ENCODE measurements around the gene HBE1. TPM values are rescaled to one million over a fixed set of nuclear protein-coding genes. Genes with fewer than 3 reads are reported as not detected.

Gene HBE1
- total and polyA plus RNA-seq, 5 experiments from 2014 or later, result not detected

DNA sequence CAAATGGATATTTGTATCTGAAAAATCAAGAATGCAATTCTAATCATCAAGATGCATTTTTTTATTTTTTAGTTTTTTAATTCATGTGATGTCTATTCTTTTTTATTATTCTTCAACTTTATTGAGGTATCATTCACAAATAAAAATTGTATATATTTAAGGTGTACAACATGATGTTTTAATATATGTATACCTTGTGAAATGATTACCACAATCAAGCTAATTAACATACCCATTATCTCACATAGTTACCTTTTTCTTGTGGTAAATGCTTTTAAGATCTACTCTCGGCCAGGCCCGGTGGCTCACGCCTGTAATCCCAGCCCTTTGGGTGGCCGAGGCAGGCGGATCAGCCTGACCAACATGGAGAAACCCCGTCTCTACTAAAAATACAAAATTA lies 46.6 kb downstream of the HBE1 start:
- Mint-ChIP-seq H3K4me1 (no peaks in the 10 kb centered on the region), H3K27ac (no peak overlapping the region), H3K9me3 (peaks cover 0 to 9% (median 3%) of the 10 kb centered on the region in 9 donors), H3K4me3 (no peak overlapping the region), H3K27me3 (peaks cover 0 to 18% (median 2%) of the 10 kb centered on the region in 5 donors), H3K36me3 (peaks cover 0 to 5% (median 0%) of the 10 kb centered on the region in 3 donors)
- POLR2A ChIA-PET, result no interaction called here
- DNase-seq (no peak), ATAC-seq (no peak)

Other genes with a start within 250 kb of the HBE1 start
- not detected for gene OR52J3, start 223.4 kb downstream of the HBE1 start, total RNA-seq
- gene OR52J3, start 223.4 kb downstream of the HBE1 start, polyA plus RNA-seq, result not detected
- not detected for gene OR52E2, start 210.3 kb downstream of the HBE1 start, total RNA-seq
- gene OR52E2, start 210.3 kb downstream of the HBE1 start, polyA plus RNA-seq, result not detected
- gene OR52E1, start 200.4 kb downstream of the HBE1 start, total RNA-seq, result not detected
- gene OR52E1, start 200.4 kb downstream of the HBE1 start, polyA plus RNA-seq, result not detected
- not detected for gene OR52A5, start 131.6 kb downstream of the HBE1 start, total RNA-seq
- gene OR52A5, start 131.6 kb downstream of the HBE1 start, polyA plus RNA-seq, result not detected
- gene OR52A1, start 115.2 kb downstream of the HBE1 start, total RNA-seq, result not detected
- not detected for gene OR52A1, start 115.2 kb downstream of the HBE1 start, polyA plus RNA-seq
- not detected for gene OR51V1, start 69.3 kb downstream of the HBE1 start, total RNA-seq
- not detected for gene OR51V1, start 69.3 kb downstream of the HBE1 start, polyA plus RNA-seq
- gene HBB, start 42.9 kb downstream of the HBE1 start, total RNA-seq, result not detected
- gene HBB, start 42.9 kb downstream of the HBE1 start, polyA plus RNA-seq, result under 1 TPM in 2 of 3 donors, not detected in 1; 0.88 to 0.89 TPM
- not detected for gene HBD, start 35.5 kb downstream of the HBE1 start, total RNA-seq
- not detected for gene HBD, start 35.5 kb downstream of the HBE1 start, polyA plus RNA-seq
- gene HBG1, start 20.1 kb downstream of the HBE1 start, total RNA-seq, result not detected
- gene HBG1, start 20.1 kb downstream of the HBE1 start, polyA plus RNA-seq, result not detected
- gene HBG2, start 15.2 kb downstream of the HBE1 start, total RNA-seq, result not detected
- gene HBG2, start 15.2 kb downstream of the HBE1 start, polyA plus RNA-seq, result not detected
- not detected for gene OR51B4, start 32.0 kb upstream of the HBE1 start, total RNA-seq
- not detected for gene OR51B4, start 32.0 kb upstream of the HBE1 start, polyA plus RNA-seq
- gene OR51B2, start 54.4 kb upstream of the HBE1 start, total RNA-seq, result not detected
- gene OR51B2, start 54.4 kb upstream of the HBE1 start, polyA plus RNA-seq, result not detected
- gene OR51B5, start 73.6 kb upstream of the HBE1 start, total RNA-seq, result not detected
- not detected for gene OR51B5, start 73.6 kb upstream of the HBE1 start, polyA plus RNA-seq
- gene OR51B6, start 81.6 kb upstream of the HBE1 start, total RNA-seq, result not detected
- not detected for gene OR51B6, start 81.6 kb upstream of the HBE1 start, polyA plus RNA-seq
- gene OR51M1, start 113.9 kb upstream of the HBE1 start, total RNA-seq, result not detected
- not detected for gene OR51M1, start 113.9 kb upstream of the HBE1 start, polyA plus RNA-seq
- not detected for gene OR51Q1, start 152.2 kb upstream of the HBE1 start, total RNA-seq
- not detected for gene OR51Q1, start 152.2 kb upstream of the HBE1 start, polyA plus RNA-seq
- not detected for gene OR51I1, start 171.6 kb upstream of the HBE1 start, total RNA-seq
- not detected for gene OR51I1, start 171.6 kb upstream of the HBE1 start, polyA plus RNA-seq
- gene OR51I2, start 179.4 kb upstream of the HBE1 start, total RNA-seq, result not detected
- not detected for gene OR51I2, start 179.4 kb upstream of the HBE1 start, polyA plus RNA-seq
- not detected for gene OR52D1, start 218.7 kb upstream of the HBE1 start, total RNA-seq
- not detected for gene OR52D1, start 218.7 kb upstream of the HBE1 start, polyA plus RNA-seq
- gene UBQLN3, start 240.0 kb upstream of the HBE1 start, total RNA-seq, result under 1 TPM in 1 of 2 experiments, not detected in 1; 0.41 TPM
- not detected for gene UBQLN3, start 240.0 kb upstream of the HBE1 start, polyA plus RNA-seq
- gene UBQLNL, start 246.8 kb upstream of the HBE1 start, total RNA-seq, result under 1 TPM; 0.47 TPM
- not detected for gene UBQLNL, start 246.8 kb upstream of the HBE1 start, polyA plus RNA-seq

All from naive thymus-derived CD8-positive, alpha-beta T cell (primary cell).